HL-60 (cell line): Measurements from ENCODE around the gene RNF40.

Experiments
- DNase-seq, 2 experiments: peaks; one replicate each; pipeline ENCODE4 v3.0.0-alpha.2; 2010 to 2020; ENCODE audit warnings: low read depth in 1 of 2, low spot score in 1 of 2
- H3K27ac ChIP-seq: fragments of 250-450 bp; sonication (Bioruptor Pico); replicated peaks from 2 replicates; pipeline ENCODE4 v1.5.1; 2020; ENCODE audit warnings: mild to moderate bottlenecking, moderate library complexity
- H3K27me3 ChIP-seq: fragments of 250-450 bp; sonication (Bioruptor Pico); 2 replicates; pipeline ENCODE4 v1.5.1; 2021; ENCODE audit warnings: mild to moderate bottlenecking, moderate library complexity; ENCODE audit not compliant: insufficient read depth, poor library complexity, severe bottlenecking
- H3K4me3 ChIP-seq: replicated peaks from 2 replicates; pipeline ENCODE4 v1.5.1; 2011; ENCODE audit warnings: mild to moderate bottlenecking, control low read depth, low read length; ENCODE audit not compliant: insufficient read depth
- GABPA ChIP-seq: IDR thresholded peaks from 2 replicates; pipeline ENCODE4 v1.6.1; 2012; ENCODE audit warnings: low read depth
- POLR2AphosphoS5 ChIP-seq: IDR thresholded peaks from 2 replicates; pipeline ENCODE4 v1.6.1; 2012; ENCODE audit warnings: low read depth
- SPI1 ChIP-seq: IDR thresholded peaks from 2 replicates; pipeline ENCODE4 v1.6.1; 2012; ENCODE audit warnings: low read depth, mild to moderate bottlenecking, borderline replicate concordance
- TF ChIP-seq, protein P1 (sequence below): IDR thresholded peaks from one replicate; pipeline ENCODE4 v1.5.1; 2011; ENCODE audit warnings: low read length, control low read depth, inconsistent platforms; ENCODE audit not compliant: insufficient read depth
- TF ChIP-seq, protein P2 (sequence below): IDR thresholded peaks from 2 replicates; pipeline ENCODE4 v1.6.1; 2012; ENCODE audit warnings: low read depth; ENCODE audit not compliant: insufficient replicate concordance

Gene RNF40

DNA sequence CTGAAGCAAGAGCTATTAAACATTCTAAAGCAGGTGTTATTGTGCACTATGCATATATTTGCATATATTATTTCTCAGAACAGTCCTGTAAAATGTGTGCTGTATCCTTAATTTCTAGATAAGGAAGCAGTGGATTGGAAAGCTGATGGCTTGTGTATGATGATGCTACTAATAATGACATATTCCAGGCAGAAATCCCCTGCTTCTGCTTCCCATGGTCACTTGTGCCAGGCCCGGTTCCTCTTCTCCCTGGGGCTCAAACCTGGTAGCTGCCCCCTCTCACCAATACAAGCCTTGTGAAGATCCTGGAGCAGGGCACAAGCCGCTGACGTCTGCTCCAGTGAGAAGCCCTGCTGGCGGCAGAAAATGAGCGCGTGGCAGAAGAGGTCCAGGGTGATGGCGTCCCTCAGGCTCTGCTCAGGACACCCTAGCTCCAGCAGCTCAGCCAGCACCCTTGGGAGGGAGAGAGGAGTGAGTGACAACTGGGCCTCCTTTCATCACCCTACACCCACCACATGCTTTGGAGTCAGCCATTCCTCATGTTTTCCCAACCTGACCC is 2.0 kb upstream of the RNF40 start:
- Histone ChIP-seq H3K27me3 (no peaks in the 10 kb centered on the region), H3K4me3 (peak overlapping the region; percentile 89), H3K27ac (peak overlapping the region; percentile 96)
- TF ChIP-seq SPI1 (no peak), POLR2AphosphoS5 (0 out of 2 replicates have a peak, but pooled peaks have one; percentile 7)
- peak in 1 of 2 experiments; percentile 65 for DNase-seq

DNA sequence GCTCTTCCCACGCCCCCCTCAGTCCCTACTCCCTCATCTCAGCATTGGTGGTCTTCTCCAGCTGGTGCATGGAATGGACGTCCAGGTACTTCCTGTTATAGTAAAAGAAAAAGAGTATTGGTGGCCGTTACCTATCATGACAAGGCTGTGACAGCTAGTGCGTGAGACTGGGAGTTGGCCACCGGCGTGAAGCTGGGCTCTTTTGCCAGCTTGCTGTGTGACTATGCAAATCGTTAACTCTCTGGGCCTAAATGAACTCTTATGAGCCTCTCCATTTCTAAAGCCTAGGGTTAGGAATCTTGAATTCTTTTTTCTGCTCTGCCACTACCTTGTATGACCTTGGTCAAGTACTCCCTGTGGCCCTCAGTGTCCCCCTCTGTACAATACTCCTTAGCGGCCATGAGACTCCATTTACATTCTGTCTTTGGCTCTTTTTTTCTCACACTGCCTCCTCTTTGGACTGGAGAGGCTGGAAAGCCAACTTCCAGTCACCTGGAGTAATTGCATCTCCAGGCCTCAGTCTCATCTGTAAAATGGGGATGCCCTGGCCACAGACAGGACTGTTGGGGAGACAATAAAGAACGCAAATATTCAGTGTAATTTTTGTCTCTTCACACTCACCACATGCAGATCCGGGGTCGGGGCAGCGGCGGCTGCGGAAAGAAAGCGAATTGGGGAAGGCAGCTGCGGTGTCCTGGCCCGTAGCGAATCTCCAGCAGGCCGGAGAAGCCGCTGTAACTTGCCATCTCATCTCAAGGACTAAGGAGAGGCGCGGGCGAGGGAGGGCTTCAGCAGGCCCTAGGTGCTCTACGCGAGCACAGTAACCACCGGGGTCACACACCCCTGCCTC is 1.3 kb upstream of the RNF40 start:
- TF ChIP-seq, protein P1, sequence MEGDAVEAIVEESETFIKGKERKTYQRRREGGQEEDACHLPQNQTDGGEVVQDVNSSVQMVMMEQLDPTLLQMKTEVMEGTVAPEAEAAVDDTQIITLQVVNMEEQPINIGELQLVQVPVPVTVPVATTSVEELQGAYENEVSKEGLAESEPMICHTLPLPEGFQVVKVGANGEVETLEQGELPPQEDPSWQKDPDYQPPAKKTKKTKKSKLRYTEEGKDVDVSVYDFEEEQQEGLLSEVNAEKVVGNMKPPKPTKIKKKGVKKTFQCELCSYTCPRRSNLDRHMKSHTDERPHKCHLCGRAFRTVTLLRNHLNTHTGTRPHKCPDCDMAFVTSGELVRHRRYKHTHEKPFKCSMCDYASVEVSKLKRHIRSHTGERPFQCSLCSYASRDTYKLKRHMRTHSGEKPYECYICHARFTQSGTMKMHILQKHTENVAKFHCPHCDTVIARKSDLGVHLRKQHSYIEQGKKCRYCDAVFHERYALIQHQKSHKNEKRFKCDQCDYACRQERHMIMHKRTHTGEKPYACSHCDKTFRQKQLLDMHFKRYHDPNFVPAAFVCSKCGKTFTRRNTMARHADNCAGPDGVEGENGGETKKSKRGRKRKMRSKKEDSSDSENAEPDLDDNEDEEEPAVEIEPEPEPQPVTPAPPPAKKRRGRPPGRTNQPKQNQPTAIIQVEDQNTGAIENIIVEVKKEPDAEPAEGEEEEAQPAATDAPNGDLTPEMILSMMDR: no peak
- TF ChIP-seq POLR2AphosphoS5 (no peak; the same call in 1 of the 2 replicates), SPI1 (no peak), GABPA (no peak)
- TF ChIP-seq, protein P2, sequence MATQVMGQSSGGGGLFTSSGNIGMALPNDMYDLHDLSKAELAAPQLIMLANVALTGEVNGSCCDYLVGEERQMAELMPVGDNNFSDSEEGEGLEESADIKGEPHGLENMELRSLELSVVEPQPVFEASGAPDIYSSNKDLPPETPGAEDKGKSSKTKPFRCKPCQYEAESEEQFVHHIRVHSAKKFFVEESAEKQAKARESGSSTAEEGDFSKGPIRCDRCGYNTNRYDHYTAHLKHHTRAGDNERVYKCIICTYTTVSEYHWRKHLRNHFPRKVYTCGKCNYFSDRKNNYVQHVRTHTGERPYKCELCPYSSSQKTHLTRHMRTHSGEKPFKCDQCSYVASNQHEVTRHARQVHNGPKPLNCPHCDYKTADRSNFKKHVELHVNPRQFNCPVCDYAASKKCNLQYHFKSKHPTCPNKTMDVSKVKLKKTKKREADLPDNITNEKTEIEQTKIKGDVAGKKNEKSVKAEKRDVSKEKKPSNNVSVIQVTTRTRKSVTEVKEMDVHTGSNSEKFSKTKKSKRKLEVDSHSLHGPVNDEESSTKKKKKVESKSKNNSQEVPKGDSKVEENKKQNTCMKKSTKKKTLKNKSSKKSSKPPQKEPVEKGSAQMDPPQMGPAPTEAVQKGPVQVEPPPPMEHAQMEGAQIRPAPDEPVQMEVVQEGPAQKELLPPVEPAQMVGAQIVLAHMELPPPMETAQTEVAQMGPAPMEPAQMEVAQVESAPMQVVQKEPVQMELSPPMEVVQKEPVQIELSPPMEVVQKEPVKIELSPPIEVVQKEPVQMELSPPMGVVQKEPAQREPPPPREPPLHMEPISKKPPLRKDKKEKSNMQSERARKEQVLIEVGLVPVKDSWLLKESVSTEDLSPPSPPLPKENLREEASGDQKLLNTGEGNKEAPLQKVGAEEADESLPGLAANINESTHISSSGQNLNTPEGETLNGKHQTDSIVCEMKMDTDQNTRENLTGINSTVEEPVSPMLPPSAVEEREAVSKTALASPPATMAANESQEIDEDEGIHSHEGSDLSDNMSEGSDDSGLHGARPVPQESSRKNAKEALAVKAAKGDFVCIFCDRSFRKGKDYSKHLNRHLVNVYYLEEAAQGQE: no peak
- peak in 1 of 2 experiments; percentile 65 for DNase-seq
- Histone ChIP-seq H3K4me3 (peak overlapping the region; percentile 89), H3K27me3 (no peaks in the 10 kb centered on the region), H3K27ac (peak overlapping the region; percentile 96)

DNA sequence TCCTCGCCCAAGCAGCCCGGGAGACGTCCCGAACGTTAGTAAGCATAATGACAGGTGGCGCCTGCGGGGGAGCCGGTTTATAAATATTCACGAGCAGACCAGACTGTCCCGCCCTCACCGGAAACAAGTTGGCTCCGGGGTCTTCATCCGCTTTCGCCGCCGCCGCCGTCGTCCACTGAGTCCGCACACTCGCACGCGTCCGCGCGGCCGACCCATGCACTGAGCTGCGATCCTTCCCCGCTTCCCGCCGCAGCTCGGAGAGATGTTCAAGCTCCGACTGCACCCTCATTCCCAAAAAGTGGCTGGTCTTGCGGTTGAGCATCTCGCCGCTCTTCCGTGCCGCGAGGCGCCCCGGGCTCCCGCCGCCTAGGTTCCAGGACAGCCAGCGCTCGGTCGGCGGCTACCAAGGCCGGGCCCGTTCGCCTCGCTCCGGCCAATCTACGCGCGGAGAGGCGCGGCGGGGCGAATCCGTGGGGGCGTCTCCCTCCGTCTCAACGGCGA is 645 bp upstream of the RNF40 start:
- Histone ChIP-seq H3K27ac (peak overlapping the region; percentile 96), H3K27me3 (no peaks in the 10 kb centered on the region), H3K4me3 (peak overlapping the region; percentile 89)
- no peak for TF ChIP-seq GABPA
- no peak; the same call in 1 of the 2 replicates for TF ChIP-seq POLR2AphosphoS5
- TF ChIP-seq, protein P2: no peak
- TF ChIP-seq SPI1: no peak
- TF ChIP-seq, protein P1: no peak
- no peak for DNase-seq

DNA sequence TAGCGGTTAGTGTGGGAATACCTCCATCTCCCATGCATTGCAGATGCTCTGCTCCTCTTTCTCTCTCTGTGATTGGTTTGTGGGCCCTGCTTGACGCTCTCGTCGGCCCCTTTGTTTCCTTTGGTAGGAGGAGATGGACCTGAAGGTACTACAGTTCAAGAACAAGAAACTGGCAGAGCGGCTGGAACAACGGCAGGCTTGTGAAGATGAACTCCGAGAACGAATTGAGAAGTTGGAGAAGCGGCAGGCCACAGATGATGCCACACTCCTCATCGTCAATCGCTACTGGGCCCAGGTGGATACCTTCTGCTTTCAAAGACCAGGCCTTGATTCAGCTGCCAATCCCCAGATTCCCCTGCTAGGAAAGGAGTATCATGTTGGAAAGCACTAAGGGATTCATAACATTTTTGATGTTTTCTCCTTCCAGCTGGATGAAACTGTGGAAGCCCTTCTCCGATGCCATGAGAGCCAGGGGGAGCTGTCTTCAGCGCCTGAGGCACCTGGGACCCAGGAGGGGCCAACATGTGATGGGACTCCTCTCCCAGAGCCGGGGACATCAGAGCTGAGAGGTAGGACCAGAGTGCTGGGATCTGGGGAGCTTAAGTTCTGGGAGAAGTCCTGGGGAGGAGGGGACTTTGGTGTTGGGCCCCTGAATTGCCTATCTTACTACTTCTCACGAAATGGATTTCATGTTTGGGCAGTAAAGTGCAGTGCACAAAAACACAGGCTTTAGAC is 1.0 kb downstream of the RNF40 start:
- Histone ChIP-seq H3K4me3 (peak overlapping the region; percentile 89), H3K27me3 (no peaks in the 10 kb centered on the region), H3K27ac (peak overlapping the region; percentile 96)
- no peak for TF ChIP-seq SPI1
- TF ChIP-seq, protein P2: no peak
- TF ChIP-seq, protein P1: no peak
- no peak for TF ChIP-seq POLR2AphosphoS5
- TF ChIP-seq GABPA: no peak
- DNase-seq: no peak
